Measurements from ENCODE around the gene MSL3B.

MSL3B gene

DNA sequence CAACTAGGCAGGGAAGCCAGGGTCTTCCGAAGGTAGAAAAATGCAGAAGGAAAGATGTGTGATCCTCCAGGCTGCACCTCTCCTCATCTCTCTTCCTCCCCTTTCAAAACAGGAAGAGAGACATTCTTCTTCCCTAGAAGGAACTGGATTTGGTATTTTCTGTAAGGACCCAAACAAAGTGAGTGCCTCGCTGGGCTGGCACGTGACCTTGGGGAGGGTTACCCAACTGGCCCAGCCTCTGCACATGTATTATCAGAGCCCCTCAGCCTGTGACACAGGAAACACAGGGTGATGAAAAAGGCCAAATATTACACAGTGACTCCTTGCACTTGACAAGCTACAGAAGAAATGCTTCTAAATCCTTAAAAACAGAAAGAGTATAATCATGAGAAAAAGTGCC is 16.1 kb downstream of the MSL3B start:
- DNase-seq = no peak

DNA sequence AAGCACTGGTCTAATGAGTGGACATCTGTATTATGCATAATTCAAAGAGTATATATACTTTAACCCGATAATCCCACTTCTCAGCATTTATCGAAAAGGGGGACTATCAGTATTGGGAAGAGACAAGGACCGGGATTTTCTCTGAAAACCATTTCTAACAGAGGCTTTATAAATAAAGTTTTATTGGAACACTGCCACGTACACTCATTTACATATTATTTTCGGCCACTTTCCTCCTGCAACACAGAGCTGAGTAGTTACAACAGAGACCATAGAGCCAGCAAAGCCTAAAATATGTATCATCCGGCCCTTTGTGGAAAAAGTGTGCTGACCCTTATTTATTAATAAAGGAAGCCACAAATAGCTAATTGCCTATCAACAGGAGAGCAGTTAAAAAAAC is 17.0 kb downstream of the MSL3B start:
- no peak for DNase-seq

DNA sequence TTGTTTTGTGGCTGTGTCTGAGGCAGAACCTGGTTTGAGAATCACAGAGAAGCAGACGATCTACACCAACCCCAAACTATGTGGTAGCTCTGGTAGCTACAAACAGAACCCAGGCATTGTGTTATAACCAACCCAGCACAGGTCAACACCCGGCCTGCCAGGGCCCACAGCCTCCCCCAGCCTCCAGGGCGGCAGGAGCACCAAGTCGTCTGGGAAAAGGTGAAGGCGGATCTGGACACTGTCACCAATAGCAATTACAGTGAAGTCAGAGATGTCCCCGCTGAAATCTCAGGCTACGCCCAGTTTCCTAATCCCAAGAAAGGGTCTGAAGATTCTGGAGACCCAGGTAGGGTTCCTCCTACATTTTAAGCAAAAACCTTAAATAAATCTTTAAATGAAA is 17.4 kb downstream of the MSL3B start:
- no peak for DNase-seq

GRCh38 chr2:233849607-233850271 is 18.4 kb downstream of the MSL3B start:
- DNase-seq = no peak

GRCh38 chr2:233848276-233848675 is 19.9 kb downstream of the MSL3B start:
- DNase-seq = no peak

- DNase-seq = no peak
Observed at GRCh38 chr2:233847248-233847898, 20.8 kb downstream of the MSL3B start.

DNA sequence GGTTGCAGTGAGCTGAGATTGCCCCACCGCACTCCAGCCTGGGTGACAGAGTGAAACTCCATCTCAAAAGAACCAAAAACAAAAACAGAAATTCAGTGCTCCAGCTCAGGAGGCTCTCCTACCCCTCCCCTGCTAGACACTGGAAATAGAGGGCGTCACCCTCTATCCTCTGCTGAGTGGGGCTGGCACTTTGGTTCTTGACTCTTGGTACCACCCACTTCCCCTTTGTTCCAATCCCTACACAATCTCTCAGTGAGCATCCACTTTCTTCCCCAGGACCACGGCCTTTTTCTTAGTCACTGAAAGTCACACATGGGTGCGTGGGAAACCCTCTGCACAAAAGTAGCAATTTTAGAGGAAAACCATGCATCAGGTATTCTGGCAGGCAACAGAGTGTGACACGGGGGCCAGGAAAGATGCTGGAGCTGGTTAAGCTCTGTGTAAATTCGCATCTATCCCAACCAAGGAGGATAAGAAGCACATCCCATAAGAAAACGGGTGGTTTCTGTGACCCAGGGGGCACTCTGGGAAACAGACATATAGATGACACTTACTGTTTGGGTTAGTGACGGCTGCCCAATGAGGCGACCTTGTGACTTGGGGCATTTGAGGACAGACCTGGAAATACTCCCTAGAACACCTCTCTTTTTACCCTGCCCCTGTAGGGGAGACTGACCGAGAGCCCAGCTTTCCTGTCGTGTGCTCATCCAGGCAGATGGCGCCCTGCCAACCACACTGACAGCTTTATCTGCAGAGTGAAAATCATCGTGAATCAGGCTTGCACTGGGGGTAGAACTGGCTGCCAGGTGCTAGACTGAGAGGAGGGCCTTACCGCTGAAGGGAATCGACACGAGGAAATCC is 21.6 kb downstream of the MSL3B start:
- no peak for DNase-seq

DNA sequence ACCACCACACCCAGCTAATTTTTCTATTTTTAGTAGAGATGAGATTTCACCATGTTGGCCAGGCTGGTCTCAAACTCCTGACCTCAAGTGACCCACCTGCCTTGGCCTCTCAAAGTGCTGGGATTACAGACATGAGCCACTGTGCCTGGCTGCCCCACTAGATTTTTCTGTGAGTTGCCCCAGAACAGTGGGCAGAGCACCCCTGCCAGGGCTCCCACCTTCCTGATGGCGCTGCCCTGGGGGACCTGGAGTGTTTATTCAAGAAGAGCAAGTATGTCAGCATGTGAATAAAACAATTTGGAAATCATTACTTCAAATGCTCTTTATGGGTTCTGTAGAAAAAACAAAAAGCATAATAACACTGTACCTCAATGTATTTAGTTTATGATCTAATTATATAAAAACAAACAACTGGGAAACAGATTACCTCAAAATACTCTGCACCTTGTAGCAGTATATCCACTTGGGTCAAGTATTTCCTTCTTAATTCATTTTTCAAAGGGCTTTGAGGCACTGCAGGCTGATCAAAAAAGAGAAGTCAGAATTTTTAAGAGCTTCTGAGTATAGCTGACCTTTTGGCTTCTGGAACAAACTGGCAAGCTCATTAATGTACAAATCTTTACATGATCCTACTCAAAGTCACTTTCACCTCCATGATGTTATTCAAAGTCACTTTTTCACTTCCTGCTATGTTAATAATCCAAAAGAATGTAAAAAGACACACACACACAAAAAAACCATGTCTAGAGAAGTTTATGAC is 22.7 kb downstream of the MSL3B start:
- no peak for DNase-seq

DNA sequence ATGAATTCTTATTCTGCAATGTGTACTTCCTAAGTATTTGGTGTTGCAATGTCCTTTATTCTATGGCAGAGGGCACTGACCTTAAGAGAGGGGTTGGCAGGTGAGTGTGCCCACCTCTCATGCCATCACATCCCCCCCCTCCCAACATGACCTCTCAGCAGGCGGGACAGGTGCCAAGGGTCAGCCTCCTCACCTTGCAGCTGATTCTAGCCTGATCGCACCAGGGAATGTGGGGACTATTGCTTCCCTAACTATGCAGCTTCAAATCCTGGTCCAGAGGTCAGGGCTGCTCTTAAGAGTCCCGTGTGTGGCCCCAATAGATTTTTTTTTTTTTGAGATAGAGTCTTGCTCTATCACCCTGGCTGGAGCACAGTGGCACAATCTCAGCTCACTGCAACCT is 23.4 kb downstream of the MSL3B start:
- no peak for DNase-seq

DNA sequence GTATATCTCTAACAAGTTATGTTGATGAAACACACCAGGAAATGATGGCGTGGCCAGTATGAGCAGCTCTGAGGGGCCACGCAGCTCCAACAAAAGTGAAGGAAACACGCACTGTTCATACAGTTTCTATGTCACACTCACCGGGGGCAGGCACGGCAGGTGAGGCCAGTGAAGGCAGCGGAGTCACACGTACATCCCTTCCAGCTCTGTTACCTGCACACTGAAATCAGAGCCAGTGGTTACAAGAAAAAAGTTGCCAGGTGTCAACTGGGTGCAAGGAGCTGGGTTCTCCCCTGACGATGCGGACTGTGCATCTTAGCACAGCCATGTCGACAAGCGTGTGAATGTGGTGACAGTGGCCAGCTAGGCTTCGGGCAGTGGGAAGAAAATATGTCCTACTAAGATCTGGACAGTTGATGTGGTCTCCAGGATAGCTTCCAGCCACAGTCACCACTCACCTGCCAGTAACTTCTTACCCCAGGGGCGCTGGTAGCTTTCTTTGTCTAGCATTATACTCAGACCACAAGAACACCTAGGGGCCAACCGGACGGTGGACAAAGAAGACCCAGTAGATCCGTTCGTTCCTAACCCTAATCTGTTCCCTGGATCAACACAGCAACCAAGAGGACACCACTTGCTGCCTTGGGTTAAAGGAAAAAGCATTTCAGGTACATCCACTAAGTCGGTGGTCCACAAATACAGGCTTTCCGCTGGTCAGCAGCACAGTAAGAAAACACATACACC is 23.9 kb downstream of the MSL3B start:
- DNase-seq = no peak

DNA sequence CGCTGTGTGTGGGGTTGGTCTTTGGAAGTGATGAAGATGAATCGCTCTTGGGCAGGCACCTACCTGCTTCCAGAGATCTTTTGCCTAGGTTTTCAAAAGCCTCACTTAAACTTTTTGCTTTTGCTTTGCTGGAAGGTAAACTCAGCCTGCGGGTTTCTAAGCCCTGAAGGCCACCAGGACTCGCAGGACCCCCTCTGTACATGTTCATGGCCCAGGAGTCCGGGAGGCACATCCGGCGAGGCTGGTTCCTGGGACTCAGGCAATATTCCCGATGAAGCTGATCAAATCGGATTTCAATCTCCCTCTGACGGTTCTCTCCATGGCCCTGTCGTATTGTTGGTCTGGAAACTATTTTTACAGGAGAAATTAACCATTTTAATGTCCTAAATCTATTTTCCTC is 27.0 kb downstream of the MSL3B start:
- DNase-seq = no peak

DNA sequence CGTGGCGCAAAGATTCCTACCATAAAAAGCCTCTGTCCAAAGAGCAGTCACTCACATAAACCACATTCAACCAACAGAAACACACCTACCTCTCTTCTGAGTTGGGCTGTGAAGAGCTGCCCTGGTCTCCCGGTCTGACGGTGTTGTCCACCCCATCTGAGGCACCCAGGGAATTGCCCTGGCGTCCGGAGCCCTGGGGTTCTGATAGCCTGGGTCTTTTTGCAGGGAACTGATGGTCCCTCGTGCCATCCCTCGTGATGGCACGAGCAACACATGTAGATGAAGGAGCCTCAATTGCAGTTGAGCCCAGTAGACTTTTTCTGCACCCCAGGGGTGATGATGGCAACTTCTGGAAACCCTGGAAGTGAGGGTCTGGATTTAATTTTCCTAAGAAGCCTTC is 27.7 kb downstream of the MSL3B start:
- no peak for DNase-seq

- DNase-seq = no peak
Observed at GRCh38 chr2:233839447-233839820, 28.8 kb downstream of the MSL3B start.

- no peak for DNase-seq
Observed at GRCh38 chr2:233838726-233839446, 29.3 kb downstream of the MSL3B start.

GRCh38 chr2:233838251-233838650 is 29.9 kb downstream of the MSL3B start:
- DNase-seq = no peak

- DNase-seq = no peak
Observed at GRCh38 chr2:233837694-233838229, 30.4 kb downstream of the MSL3B start.

DNA sequence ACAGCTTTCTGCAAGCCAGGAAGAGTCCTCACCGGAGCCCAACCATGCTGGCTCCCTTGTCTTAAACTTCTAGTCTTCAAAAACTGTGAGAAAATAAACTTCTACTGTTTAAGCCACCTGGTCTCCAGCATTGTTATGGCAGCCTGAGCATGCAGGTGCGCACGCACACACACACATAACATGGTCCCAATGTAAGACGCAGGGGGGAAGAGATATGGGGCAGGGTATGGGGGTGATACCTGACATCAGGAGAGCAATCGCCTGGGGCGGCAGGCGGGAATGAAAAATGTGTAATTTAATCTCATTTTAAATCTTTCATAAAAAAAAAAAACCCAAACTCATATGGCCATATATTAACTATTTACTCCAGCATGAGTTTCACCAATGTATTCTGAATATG is 31.8 kb downstream of the MSL3B start:
- no peak for DNase-seq

GRCh38 chr2:233835230-233836186 is 32.7 kb downstream of the MSL3B start:
- no peak for DNase-seq

DNA sequence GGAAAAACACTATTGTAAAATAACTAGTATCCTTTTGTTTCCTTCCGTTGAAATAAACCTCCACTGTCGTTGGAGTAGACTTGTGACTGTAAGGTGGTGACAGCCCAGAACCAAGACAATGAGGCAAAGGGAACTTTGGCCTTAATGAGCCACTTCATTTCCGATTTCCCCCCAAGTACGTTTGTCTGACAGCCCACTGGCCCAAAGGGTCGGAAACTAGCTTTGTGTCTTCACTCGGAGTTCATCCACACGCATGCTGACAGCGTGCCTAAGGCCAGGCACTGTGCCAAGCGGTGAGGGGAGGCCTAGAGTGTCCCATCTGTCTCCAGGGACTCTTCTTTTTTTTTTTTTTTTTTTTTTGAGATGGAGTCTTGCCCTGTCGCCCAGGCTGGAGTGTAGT is 34.8 kb downstream of the MSL3B start:
- DNase-seq = no peak

GRCh38 chr2:233832869-233833311 is 35.3 kb downstream of the MSL3B start:
- DNase-seq = peak; percentile 43
